ENCODE results near the gene IFNA13. TPM values are rescaled to one million over a fixed set of nuclear protein-coding genes. Genes with fewer than 3 reads are reported as not detected.

Gene IFNA13
- total RNA-seq, 1 donor from 2014 or later: not detected

DNA sequence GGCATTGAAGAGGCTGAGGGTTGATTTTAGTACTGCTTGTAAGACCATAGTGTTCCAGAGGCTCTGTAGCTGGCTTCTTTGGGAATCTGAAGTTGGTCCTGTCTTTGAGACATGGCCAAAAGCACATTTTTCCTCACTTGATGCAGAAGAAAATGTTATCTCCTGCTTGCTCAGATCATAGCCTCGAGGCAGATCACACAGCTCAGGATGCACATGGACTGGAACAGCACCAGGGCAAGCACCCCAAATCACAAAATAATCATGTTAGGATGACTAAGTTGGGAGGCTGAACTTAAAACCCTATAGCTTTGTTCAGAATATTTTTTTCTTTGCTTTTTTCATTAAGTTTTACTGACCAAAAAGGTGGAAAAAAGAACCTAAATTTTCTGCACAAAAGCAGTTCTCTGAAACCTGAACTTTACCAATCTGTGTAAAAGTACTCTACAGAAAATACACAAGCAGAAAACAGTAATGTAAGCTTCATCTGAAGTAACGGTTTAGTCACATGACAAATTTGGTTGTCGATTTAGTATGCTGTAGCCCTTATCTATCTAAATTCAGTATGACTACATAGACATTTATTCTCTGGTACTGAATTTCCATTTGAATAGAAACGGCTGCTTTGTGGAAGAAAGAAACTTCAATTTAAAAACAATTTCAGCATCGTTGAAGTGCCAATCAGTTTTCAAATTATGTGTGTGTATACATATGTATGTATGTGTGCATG lies 36.0 kb downstream of the IFNA13 start:
- no peaks in the 10 kb centered on the region for H3K36me3 ChIP-seq
- no peaks in the 10 kb centered on the region for H3K27me3 ChIP-seq
- intact Hi-C loops (cut with DNase I): loop anchor here (5.0 to 10.0 kb wide), 2 partner anchors 65 to 673 kb away; partner anchors contain the start of gene CDKN2B
- DNase-seq (ENCODE audit: low spot score in 2 of 2): no peak
- H3K4me1 ChIP-seq: peaks cover 9 to 31% of the 10 kb centered on the region in 2 donors
- no peaks in the 10 kb centered on the region for H3K9me3 ChIP-seq
- H3K4me3 ChIP-seq: peak overlapping the region; percentile 2 to 11
- no peak overlapping the region for H3K27ac ChIP-seq
- TF ChIP-seq CTCF (IDR thresholded peaks at IDR 0.05): no peak

- H3K27ac ChIP-seq: no peak overlapping the region
- no peak overlapping the region for H3K4me3 ChIP-seq
- no peak for DNase-seq (ENCODE audit: low spot score in 2 of 2)
- peaks cover 4 to 13% of the 10 kb centered on the region in 2 donors for H3K4me1 ChIP-seq
- no peaks in the 10 kb centered on the region for H3K9me3 ChIP-seq
- TF ChIP-seq CTCF (IDR thresholded peaks at IDR 0.05): peak; percentile 30 to 69 (median 63)
- H3K36me3 ChIP-seq: peaks cover 9 to 29% of the 10 kb centered on the region in 2 donors
- no peaks in the 10 kb centered on the region for H3K27me3 ChIP-seq
- intact Hi-C loops (cut with DNase I): loop anchor here (2.0 kb wide), 1 partner anchor 462 kb away; no protein-coding TSS in a partner anchor
These were observed 41.2 kb downstream of the IFNA13 start for GRCh38 chr9:21326526-21327139.

GRCh38 chr9:21324047-21324446 lies 43.8 kb downstream of the IFNA13 start:
- H3K4me3 ChIP-seq: no peak overlapping the region
- H3K27ac ChIP-seq: no peak overlapping the region
- H3K4me1 ChIP-seq: peaks cover 0 to 3% of the 10 kb centered on the region in 2 donors
- peaks cover 9 to 36% of the 10 kb centered on the region in 2 donors for H3K36me3 ChIP-seq
- intact Hi-C loops (cut with DNase I): no loop called here
- TF ChIP-seq CTCF (IDR thresholded peaks at IDR 0.05): no peak
- H3K9me3 ChIP-seq: no peaks in the 10 kb centered on the region
- DNase-seq (ENCODE audit: low spot score in 2 of 2): no peak
- no peaks in the 10 kb centered on the region for H3K27me3 ChIP-seq

- no peaks in the 10 kb centered on the region for H3K9me3 ChIP-seq
- H3K27ac ChIP-seq: no peak overlapping the region
- H3K27me3 ChIP-seq: no peaks in the 10 kb centered on the region
- peaks cover 0 to 4% of the 10 kb centered on the region in 2 donors for H3K4me1 ChIP-seq
- no peak overlapping the region for H3K4me3 ChIP-seq
- peaks cover 9 to 36% of the 10 kb centered on the region in 2 donors for H3K36me3 ChIP-seq
- no peak for DNase-seq (ENCODE audit: low spot score in 2 of 2)
- TF ChIP-seq CTCF (IDR thresholded peaks at IDR 0.05): no peak
- intact Hi-C loops (cut with DNase I): no loop called here
These were observed 44.9 kb downstream of the IFNA13 start for GRCh38 chr9:21322911-21323461.

- TF ChIP-seq CTCF (IDR thresholded peaks at IDR 0.05): no peak
- Histone ChIP-seq H3K27ac (no peak overlapping the region), H3K4me1 (peaks cover 0 to 3% of the 10 kb centered on the region in 2 donors), H3K9me3 (no peaks in the 10 kb centered on the region), H3K27me3 (no peaks in the 10 kb centered on the region), H3K36me3 (peaks cover 9 to 36% of the 10 kb centered on the region in 2 donors), H3K4me3 (no peak overlapping the region)
- DNase-seq (ENCODE audit: low spot score in 2 of 2): no peak
- intact Hi-C loops (cut with DNase I): no loop called here
These were observed 47.4 kb downstream of the IFNA13 start for GRCh38 chr9:21320465-21320864.
